GM18909 (cell line): Measurements from ENCODE around the gene LRCH4.

ENCODE experiments used
- ATAC-seq: cut with Tn5 transposase; IDR thresholded peaks from one replicate; pipeline ENCODE4 v1.9.1; 2021; ENCODE audit warnings: mild to moderate bottlenecking; ENCODE audit not compliant: unreplicated experiment, poor library complexity

The LRCH4 gene

DNA sequence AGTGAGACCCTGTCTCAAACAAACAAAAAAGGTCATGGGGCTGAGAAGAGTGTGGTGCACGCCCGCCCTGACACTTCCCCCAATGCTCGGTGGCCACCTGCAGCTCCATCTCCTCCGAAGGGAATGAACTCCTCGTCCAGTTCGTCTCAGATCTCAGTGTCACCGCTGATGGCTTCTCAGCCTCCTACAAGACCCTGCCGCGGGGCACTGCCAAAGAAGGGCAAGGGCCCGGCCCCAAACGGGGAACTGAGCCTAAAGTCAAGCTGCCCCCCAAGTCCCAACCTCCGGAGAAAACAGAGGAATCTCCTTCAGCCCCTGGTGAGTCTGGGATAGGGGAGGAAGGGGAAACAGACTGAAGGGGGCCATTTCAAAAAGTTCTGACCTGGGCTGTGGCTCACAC lies 20.4 kb upstream of the LRCH4 start:
- ATAC-seq: no peak

GRCh38 chr7:100604976-100605911 lies 19.3 kb upstream of the LRCH4 start:
- no peak for ATAC-seq

DNA sequence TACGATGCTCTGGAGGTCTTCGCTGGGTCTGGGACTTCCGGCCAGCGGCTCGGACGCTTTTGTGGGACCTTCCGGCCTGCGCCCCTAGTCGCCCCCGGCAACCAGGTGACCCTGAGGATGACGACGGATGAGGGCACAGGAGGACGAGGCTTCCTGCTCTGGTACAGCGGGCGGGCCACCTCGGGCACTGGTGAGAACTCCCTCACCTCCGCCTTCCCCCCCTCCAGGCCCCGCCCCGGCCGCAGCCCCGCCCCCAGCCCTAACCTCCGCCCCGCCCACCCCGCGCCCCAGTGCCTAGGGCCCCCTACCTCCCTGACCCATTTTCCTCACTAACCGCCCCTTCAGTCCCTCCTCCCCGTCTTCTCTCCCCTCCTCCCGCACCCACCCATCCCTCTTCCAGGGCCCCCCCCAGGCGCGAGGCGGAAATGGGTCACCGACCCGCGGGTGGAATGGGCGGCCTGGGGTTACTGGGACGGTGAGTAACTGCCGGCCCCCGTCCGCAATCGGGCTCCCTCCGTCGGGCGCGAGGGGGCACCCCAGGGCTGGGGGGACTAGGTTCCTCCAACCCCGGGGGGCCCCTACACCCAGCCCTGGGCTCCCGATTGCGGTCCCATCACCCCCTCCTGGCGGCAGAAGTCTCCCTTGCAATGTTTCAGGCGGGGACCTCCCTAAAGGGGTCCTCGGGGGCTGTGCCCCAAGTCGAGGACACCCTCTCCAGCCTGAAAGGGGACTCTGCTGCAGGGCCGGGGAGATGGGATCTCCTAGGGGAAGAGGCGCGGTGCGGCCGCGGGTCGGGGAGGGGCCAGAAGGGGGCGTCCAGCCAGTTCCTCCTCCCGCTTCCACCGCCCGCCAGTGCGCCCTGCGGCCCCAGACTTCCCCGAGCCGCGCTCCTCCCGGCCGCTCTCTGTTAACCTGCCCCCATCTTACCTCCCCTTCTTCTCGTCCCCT lies 18.4 kb upstream of the LRCH4 start:
- peak; percentile 69 for ATAC-seq

- ATAC-seq: no peak
Measured at GRCh38 chr7:100603726-100604027, 17.7 kb upstream of the LRCH4 start.

DNA sequence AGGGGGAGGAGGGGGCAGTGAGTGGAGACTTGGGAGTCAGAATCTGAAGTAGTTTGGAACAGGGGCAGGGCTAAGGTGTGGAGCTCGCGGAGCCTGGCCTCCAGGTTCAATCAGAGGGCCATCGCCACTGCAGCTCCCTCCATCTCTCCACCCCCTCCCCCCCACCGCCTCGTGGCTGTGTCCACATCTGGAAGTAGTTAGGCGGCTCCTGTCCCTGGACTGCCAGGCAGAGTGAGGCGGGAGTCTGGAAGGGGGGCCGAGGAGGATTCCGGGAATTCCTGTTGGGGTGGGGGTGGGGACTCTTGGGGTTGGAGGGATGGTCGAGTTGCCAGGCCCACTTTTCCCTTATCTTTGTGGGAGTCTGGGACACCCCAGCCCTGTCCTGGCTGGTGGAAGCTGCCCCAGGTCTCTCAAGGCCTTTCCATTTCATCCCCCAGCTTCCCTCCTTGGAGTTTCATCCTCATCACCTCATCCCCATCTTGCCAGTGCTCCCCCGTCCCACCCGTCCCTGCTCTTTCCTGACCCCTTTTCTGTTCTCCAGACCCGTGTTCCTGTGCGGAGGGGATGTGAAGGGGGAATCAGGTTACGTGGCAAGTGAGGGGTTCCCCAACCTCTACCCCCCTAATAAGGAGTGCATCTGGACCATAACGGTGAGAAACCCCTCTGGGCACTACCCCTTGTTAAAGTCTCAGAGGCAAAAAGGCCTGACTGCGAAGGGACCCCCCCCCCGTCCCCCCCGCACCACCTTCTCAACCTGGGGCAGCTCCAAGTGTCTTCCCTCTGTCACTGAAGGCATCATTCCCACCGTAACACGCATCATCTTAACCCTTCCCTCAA lies 17.2 kb upstream of the LRCH4 start:
- no peak for ATAC-seq

DNA sequence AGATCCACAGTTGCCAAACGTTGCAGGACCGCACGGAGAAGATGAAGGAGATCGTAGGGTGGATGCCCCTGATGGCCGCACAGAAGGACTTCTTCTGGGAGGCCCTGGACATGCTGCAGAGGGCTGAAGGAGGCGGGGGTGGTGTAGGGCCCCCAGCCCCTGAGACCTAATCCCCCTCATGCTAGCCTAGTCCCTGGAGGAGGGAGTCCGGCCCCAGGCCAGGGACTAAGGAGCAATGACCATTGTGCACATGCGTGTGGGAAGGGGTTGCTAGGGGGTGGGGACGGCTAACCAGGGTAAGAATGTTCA lies 14.8 kb upstream of the LRCH4 start:
- no peak for ATAC-seq

DNA sequence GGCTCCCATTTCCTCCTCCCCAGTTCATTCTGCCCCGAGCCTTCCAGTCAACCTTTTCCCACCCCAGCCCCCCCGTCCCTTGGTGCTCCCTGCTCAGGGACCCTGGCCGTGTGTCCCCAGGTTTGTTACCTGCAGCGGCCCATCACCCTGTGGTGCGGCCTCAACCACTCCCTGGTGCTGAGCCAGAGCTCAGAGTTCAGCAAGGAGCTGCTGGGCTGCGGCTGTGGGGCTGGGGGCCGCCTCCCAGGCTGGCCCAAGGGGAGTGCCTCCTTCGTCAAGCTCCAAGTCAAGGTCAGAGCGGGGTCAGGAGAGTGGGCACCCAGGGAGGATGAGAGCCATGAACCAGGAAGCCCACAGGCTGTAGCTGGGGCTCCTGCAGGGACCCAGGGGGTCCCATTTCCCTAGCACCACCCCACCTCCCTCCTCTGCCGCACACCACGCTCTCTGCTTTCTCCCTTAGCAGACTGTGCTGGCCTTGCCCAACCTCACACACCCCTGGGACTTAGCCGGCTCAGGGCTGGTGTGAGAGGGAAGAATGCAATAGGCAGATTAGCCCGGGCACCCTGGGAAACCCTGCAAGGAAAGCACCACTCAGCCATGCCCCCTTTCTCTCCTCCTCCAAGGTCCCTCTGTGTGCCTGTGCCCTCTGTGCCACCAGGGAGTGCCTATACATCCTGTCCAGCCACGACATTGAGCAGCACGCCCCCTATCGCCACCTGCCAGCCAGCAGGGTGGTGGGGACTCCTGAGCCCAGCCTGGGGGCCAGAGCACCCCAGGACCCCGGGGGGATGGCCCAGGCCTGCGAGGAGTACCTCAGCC lies 14.2 kb upstream of the LRCH4 start:
- no peak for ATAC-seq

DNA sequence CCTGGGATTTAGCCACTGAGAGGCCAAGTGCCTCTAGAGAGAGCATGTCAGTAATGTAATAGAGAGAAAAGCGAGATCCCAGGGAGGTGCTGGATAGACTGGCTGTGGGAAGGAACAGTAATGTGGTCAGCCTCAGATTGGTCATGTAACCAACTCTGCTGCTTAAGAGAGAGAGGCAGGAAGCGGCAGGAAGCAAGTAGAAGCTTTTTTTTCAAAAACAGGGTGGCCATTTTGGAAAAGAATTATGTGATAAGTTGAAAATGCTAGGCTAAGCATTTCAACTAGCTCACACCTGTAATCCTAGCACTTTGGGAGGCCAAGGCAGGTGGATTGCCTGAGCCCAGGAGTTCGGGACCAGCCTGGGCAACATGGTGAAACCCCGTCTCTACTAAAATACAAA lies 12.5 kb upstream of the LRCH4 start:
- ATAC-seq: no peak

GRCh38 chr7:100595188-100595587 lies 9.3 kb upstream of the LRCH4 start:
- ATAC-seq: no peak

GRCh38 chr7:100591596-100591995 lies 5.7 kb upstream of the LRCH4 start:
- ATAC-seq: no peak

DNA sequence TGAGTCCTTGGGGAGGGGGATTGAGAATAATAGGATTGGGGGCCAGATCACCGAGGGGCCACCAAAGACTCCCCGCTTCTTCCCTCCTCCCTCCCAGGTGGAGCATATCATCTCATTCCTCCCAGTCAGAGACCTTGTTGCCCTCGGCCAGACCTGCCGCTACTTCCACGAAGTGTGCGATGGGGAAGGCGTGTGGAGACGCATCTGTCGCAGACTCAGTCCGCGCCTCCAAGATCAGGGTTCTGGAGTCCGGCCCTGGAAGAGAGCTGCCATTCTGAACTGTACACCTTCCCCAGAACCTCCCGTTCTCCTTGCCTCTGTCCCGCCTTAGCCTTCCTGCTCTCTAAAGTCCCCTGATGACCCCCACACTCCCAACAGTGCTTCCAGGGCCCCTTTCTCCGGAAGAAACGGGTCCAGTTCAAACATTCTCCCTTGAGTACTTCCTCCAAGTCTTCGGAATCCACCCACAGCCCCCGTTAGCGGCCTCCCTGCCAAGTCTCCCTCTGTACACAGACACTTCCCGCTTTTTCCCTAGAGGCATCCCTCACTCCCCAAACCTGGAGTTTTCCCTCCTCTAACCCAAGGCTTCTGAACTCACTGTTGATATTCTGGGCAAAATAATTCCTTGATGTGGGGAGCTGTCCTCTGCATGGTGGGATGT lies 4.3 kb upstream of the LRCH4 start:
- no peak for ATAC-seq

DNA sequence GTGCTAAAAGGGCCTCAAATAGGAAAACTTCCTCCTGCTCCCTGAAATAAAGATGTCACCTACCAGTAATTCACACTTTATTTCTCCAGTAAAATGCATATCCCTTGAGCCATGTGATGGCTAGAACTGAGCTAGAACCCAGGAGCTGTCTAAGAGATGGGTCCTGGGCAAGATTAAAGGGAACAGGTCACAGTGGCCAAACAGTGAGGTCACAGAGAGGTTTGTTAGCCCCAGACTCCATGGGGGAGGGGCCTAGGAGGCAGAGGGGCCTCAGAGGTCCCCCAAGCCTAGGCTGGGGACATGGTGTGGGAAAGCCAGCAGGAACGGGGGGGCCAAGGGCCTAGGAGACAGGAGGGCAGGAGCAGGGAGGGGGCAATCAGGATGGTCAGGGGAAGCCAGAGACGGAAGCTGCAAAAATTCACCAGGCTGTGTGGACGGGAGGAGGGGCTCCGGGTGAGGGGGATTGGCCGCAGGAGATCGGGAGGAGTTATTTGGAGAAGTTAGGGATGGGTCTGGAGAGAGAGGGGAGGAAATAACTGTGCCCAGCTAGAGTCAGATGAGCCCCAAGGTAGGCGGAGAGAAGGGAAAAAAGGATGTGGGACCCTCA lies 3.5 kb upstream of the LRCH4 start:
- ATAC-seq: no peak

- ATAC-seq: no peak
Measured at GRCh38 chr7:100588438-100588837, 2.5 kb upstream of the LRCH4 start.

GRCh38 chr7:100586266-100587025 lies 517 bp upstream of the LRCH4 start, which contains the start of gene FBXO24:
TSS of gene FBXO24 (plus strand) at chr7:100586328. CDS start at chr7:100586626, 298 bp downstream.
- ATAC-seq: peak; percentile 88

- ATAC-seq: no peak
Measured at GRCh38 chr7:100584683-100585510, 1.0 kb downstream of the LRCH4 start.

- ATAC-seq: no peak
Measured at GRCh38 chr7:100584054-100584682, 1.8 kb downstream of the LRCH4 start.
